HG03342 (cell line): ENCODE measurements around the gene COL1A1.

Experiments
- ATAC-seq: cut with Tn5 transposase; IDR thresholded peaks from one replicate; pipeline ENCODE4 v1.9.1; 2021; ENCODE audit warnings: mild to moderate bottlenecking, moderate library complexity; ENCODE audit not compliant: unreplicated experiment

Gene COL1A1

GRCh38 chr17:50213026-50214022 is 11.9 kb upstream of the COL1A1 start:
- ATAC-seq: peak; percentile 46

GRCh38 chr17:50212121-50212843 is 10.9 kb upstream of the COL1A1 start:
- ATAC-seq: no peak

GRCh38 chr17:50211249-50212120 is 10.1 kb upstream of the COL1A1 start:
- no peak for ATAC-seq

GRCh38 chr17:50210240-50211225 is 9.1 kb upstream of the COL1A1 start:
- no peak for ATAC-seq

- ATAC-seq: no peak
These were observed 8.2 kb upstream of the COL1A1 start for GRCh38 chr17:50209472-50210239.

- ATAC-seq: no peak
These were observed 7.7 kb upstream of the COL1A1 start for GRCh38 chr17:50209133-50209471.

GRCh38 chr17:50208611-50209061 is 7.2 kb upstream of the COL1A1 start:
- ATAC-seq: no peak

- no peak for ATAC-seq
These were observed 6.5 kb upstream of the COL1A1 start for GRCh38 chr17:50207792-50208567.

- ATAC-seq: no peak
These were observed 5.9 kb upstream of the COL1A1 start for GRCh38 chr17:50207315-50207714.

- ATAC-seq: no peak
These were observed 5.3 kb upstream of the COL1A1 start for GRCh38 chr17:50206604-50207293.

- ATAC-seq: no peak
These were observed 4.6 kb upstream of the COL1A1 start for GRCh38 chr17:50205963-50206505.

- ATAC-seq: no peak
These were observed 3.9 kb upstream of the COL1A1 start for GRCh38 chr17:50205111-50205962.

- ATAC-seq: no peak
These were observed 3.0 kb upstream of the COL1A1 start for GRCh38 chr17:50204431-50204830.

- no peak for ATAC-seq
These were observed 2.3 kb upstream of the COL1A1 start for GRCh38 chr17:50203604-50204345.

- no peak for ATAC-seq
These were observed 1.7 kb upstream of the COL1A1 start for GRCh38 chr17:50203086-50203485.
